Measurements from ENCODE around the gene MRGPRX3.
"Not testable (repeated sequence)": the region's sequence is repeated elsewhere in the genome, so short reads cannot be mapped to it uniquely, and the experiment has no call there.

MRGPRX3 gene

GRCh38 chr11:18132341-18132740, at the start of gene MRGPRX3:
MRGPRX3 (plus strand) TSS chr11:18132571; CDS start chr11:18137203, 4,632 bp downstream.
- no peak for FAIRE-seq

DNA sequence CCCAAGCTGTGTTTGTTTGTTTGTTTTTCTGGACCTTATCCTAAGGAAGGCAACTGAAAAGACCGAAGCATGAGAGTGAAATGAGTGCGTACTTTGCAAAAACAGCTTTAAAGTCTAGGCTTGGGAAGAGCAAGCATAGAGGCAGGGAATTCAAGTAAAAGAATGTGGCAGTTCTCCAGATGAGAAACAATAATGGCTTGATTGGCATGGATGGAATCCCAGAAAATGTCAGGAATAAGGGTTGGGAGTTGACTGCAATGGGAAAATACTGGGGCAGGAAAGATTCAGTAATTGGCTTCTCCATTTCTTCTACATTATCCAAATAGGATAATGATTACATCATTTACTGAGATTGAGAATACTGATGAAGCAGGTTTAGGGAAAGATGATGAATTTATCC, 44.0 kb upstream of the MRGPRX3 start:
- no peak for FAIRE-seq

DNA sequence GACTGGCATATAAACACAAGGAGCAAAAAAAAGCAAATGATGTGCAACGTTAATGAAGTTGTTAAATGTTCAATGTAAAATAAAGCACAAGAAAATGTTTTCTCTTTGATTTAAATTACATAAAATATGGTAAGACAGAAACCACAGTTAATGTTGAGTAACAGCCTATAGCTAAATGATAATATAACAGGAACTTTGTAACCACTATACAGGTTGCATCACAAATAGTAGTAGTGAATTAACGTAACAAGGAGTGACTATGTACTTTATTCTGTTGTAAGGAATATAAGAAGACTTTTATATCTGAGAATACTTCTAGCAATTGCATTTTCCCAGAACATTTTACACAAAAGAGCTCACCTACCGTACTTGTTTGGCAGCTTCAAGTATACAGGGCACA, 43.4 kb upstream of the MRGPRX3 start:
- no peak for FAIRE-seq

- FAIRE-seq: no peak
Measured at GRCh38 chr11:18091731-18092130, 40.6 kb upstream of the MRGPRX3 start.

GRCh38 chr11:18093959-18094358, 38.4 kb upstream of the MRGPRX3 start:
- FAIRE-seq: no peak

DNA sequence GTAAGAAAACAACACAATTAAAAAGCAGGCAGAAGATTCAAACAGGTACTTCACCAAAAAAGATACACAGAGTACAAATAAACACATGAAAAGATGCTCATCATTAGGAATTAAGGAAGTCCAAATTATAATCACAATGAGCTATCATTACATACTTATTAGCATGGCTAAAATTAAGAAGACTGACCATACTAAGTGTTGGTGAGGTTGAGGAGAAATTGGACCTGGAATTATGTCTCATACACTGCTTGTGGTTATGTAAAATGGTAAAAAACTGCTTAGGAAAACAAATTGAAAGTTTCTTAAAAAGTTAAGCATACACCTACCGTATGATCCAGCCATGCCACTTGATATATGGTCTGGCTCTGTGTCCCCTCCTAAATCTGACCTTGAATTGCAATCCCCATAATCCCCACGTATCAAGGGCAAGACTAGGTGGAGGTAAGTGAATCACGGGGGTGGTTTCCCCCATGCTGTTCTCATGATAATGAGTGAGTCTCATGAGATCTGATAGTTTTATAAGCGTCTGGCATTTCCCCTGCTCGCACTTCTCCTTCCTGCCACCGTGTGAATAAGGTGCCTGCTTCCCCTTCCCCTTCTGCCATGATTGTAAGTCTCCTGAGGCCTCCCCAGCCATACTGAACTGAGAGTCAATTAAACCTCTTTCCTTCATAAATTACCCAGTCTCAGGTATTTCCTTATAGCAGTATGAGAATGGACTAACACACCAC, 31.3 kb upstream of the MRGPRX3 start:
- FAIRE-seq: no peak

GRCh38 chr11:18105086-18105801, 27.1 kb upstream of the MRGPRX3 start:
- FAIRE-seq: no peak

- no peak for FAIRE-seq
Measured at GRCh38 chr11:18105802-18106574, 26.4 kb upstream of the MRGPRX3 start, which contains the start of gene SAAL1. SAAL1 (minus strand) TSS chr11:18106082; CDS start chr11:18106041, 41 bp downstream.

- no peak for FAIRE-seq
Measured at GRCh38 chr11:18106688-18107087, 25.7 kb upstream of the MRGPRX3 start.

- FAIRE-seq: no peak
Measured at GRCh38 chr11:18108254-18108653, 24.1 kb upstream of the MRGPRX3 start.

DNA sequence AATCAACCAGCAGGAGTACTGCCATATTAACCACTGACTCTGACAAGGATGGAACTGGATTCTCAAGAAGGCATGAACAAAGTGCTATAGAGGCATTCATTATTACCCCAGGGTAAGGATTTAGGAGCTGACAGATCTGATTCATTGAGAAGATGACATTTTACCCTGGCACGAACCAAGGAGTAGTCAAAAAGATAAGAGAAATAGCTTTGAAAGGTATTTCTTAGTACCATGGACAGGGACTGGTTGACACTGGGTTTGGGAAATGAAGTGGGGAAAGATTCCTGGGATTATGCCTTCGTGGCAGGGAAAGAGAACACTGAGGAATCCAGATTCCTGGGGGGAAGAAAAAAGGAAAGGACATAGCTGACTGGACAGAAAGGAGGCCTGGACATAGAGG, 21.4 kb upstream of the MRGPRX3 start:
- FAIRE-seq: no peak

DNA sequence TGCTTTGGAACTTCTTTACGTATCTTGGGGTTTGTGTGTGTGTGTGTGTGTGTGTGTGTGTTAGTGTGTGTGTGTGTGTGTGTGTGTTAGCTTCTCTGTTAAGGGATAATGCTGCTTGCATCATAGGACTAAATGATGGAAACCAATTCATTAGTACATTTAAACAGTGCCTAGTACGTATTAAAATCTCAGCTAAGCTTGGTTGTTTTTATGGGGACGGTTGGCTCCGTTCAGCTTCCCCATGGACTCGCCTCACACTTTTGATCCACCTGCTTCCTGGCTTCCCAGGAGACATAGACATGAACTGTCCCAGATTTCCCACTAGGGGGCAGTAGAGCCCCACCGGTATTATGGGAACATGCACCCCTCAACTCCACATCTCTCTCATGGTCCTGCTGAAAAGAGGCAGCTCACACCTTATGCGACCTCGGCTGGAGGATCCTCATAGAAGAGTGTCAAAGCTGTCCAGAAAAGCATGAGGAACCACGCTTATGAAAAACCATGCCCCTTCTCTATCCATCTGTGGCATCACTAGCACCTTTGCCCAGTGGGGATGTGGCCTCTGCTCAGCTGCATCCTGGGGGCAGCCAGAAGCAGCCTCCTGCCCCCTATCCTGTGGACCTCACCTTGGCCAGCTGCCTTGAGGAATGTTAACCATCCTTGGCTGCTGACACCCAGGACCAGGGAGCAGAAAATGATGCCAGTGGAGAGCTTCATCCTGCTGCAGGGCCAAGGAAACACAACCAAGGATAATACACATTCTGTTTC, 16.8 kb upstream of the MRGPRX3 start:
- no peak for FAIRE-seq

DNA sequence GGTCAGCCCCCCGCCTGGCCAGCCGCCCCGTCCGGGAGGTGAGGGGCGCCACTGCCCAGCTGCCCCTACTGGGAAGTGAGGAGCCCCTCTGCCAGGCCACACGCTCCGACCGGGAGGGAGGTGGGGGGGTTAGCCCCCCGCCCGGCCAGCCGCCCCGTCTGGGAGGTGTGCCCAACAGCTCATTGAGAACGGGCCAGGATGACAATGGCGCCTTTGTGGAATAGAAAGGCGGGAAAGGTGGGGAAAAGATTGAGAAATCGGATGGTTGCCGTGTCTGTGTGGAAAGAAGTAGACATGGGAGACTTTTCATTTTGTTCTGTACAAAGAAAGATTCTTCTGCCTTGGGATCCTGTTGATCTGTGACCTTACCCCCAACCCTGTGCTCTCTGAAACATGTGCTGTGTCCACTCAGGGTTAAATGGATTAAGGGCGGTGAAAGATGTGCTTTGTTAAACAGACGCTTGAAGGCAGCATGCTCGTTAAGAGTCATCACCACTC, 11.0 kb upstream of the MRGPRX3 start:
- FAIRE-seq: not testable (repeated sequence)

DNA sequence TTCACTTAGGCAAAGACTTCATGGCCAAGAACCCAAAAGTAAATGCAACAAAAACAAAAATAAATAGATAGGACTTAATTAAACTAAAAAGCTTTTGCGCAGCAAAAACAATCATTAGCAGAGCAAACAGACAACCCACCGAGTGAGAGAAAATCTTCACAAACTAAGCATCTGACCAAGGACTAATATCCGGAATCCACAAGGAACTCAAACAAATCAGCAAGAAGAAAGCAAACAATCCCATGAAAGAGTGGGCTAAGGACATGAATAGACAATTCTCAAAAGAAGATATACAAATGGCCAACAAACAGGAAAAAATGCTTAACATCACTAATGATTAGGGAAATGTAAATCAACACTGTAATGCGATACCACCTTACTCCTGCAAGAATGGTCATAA, 1.3 kb upstream of the MRGPRX3 start:
- FAIRE-seq: not testable (repeated sequence)

- FAIRE-seq: no peak
Measured at GRCh38 chr11:18135308-18135707, 2.9 kb downstream of the MRGPRX3 start.

DNA sequence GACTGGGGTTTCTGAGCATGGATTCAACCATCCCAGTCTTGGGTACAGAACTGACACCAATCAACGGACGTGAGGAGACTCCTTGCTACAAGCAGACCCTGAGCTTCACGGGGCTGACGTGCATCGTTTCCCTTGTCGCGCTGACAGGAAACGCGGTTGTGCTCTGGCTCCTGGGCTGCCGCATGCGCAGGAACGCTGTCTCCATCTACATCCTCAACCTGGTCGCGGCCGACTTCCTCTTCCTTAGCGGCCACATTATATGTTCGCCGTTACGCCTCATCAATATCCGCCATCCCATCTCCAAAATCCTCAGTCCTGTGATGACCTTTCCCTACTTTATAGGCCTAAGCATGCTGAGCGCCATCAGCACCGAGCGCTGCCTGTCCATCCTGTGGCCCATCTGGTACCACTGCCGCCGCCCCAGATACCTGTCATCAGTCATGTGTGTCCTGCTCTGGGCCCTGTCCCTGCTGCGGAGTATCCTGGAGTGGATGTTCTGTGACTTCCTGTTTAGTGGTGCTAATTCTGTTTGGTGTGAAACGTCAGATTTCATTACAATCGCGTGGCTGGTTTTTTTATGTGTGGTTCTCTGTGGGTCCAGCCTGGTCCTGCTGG, 4.9 kb downstream of the MRGPRX3 start:
- FAIRE-seq: no peak

DNA sequence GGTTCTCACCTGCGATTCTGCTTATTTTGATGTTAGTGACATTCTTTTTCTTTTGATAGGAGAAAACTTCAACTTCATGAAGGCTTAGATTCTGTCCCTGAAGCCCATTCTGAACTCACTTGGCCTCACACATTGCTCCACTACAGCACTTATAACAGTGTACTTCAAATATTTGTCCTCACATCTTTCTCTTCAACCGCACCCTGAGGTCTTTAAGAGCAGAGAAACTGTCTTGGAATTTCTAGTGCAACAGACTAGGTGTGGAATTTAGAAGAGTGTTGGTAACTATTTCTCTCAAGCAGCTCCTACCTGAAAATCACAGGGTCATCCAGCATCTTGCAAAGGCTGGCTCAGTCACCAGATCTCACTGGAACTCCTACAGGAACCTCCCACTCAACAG, 7.8 kb downstream of the MRGPRX3 start:
- FAIRE-seq: no peak

GRCh38 chr11:18144243-18144642, 11.9 kb downstream of the MRGPRX3 start:
- no peak for FAIRE-seq

GRCh38 chr11:18145025-18145424, 12.7 kb downstream of the MRGPRX3 start:
- FAIRE-seq: no peak

- FAIRE-seq: no peak
Measured at GRCh38 chr11:18145837-18146236, 13.5 kb downstream of the MRGPRX3 start.

DNA sequence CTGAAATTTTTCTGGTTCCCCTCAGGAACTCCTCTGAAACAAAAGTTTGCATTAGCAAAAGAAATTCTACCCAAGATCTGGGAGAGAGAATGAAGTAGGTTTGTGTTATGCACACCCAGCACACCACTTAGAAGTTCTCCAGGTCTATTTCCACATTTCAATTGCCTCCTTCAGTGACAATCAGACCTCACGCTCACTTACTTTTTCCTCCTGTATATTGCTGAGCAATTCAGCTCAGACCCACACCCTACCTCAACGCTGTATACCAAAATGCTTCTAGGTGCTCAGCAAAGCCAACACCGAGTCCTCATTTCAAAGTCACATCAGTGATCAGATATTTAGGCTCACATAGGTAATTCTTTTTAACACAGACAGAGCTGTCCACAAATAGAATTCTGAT, 19.2 kb downstream of the MRGPRX3 start:
- FAIRE-seq: no peak

- no peak for FAIRE-seq
Measured at GRCh38 chr11:18168372-18168771, 36.0 kb downstream of the MRGPRX3 start.

Data from A204.1 (cell line).